Measurements from ENCODE around the gene GNG4.
"Not testable (repeated sequence)": the region's sequence is repeated elsewhere in the genome, so short reads cannot be mapped to it uniquely, and the experiment has no call there.

GRCh38 chr1:235546369-235547155, 103.0 kb downstream of the GNG4 start:
- not testable (repeated sequence) for TF ChIP-seq EZH2 (IDR thresholded peaks at IDR 0.05; ENCODE audit: borderline replicate concordance); EZH2phosphoT487 (IDR thresholded peaks at IDR 0.05; ENCODE audit: low read depth, severe bottlenecking, unreplicated experiment)
- peak; percentile 20 for TF ChIP-seq CTCF (IDR thresholded peaks at IDR 0.05; ENCODE audit: poor library complexity)
